Adrenal gland (tissue), 12 donors: ENCODE measurements around the gene SIN3A. TPM values are rescaled to one million over a fixed set of nuclear protein-coding genes. Genes with fewer than 3 reads are reported as not detected.

Experiments
- DNase-seq, 7 donors: peaks; one replicate each; pipeline ENCODE4 v3.0.0-alpha.2; 2019 to 2020
- H3K27ac ChIP-seq, 5 donors: fragments of 200-600 bp; sonication (generic) in 4 of 5; 1 replicate in 3 of 5; 2 replicates in 2 of 5; pipeline versions ENCODE4 v1.5.1 to v1.8.0; 2016 to 2020; ENCODE audit warnings: mild to moderate bottlenecking in 1 of 5
- H3K27me3 ChIP-seq: fragments of 200-600 bp; 2 replicates; pipeline ENCODE4 v1.8.0; 2021
- H3K36me3 ChIP-seq, 2 donors: fragments of 200-600 bp; replicated peaks in 1 of 2; 1 replicate in 1 of 2; 2 replicates in 1 of 2; pipeline versions ENCODE4 v1.5.1 to v1.8.0; 2018 to 2022
- H3K4me1 ChIP-seq, 2 donors: fragments of 200-600 bp; replicated peaks in 1 of 2; 1 replicate in 1 of 2; 2 replicates in 1 of 2; pipeline versions ENCODE4 v1.5.1 to v1.8.0; 2018 to 2021
- H3K4me3 ChIP-seq, 4 donors: fragments of 200-600 bp; sonication (generic) in 3 of 4; one replicate each; pipeline ENCODE4 v1.5.1; 2016 to 2018
- H3K9me3 ChIP-seq, 3 donors: fragments of 200-600 bp; sonication (generic) in 1 of 3; replicated peaks in 1 of 3; 1 replicate in 2 of 3; 2 replicates in 1 of 3; pipeline versions ENCODE4 v1.5.1 to v1.8.0; 2016 to 2021
- CTCF ChIP-seq, 6 experiments: fragments of 450-650 bp in 4 of 6; fragments of 200-600 bp in 2 of 6; sonication (generic) in 1 of 6; IDR thresholded peaks; 1 replicate in 5 of 6; 2 replicates in 1 of 6; pipeline versions ENCODE4 v1.5.1 to v1.8.0; 2016 to 2021; ENCODE audit warnings: antibody characterized with exemption in 6 of 6, mild to moderate bottlenecking in 2 of 6, moderate library complexity in 1 of 6
- POLR2A ChIP-seq, 2 donors: fragments of 450-650 bp; IDR thresholded peaks; one replicate each; pipeline ENCODE4 v1.6.1; 2017; ENCODE audit warnings: antibody characterized with exemption in 2 of 2, mild to moderate bottlenecking in 2 of 2, moderate library complexity in 1 of 2
- WGBS, 4 donors: extraction: QIAGEN DNeasy Blood & Tissue Kit in 2 of 4; methylation state at CpG; one replicate each; pipeline versions ENCODE4 v1.1.5 to v1.1.7; 2013 to 2017; 5-methylcytosine and 5-hydroxymethylcytosine counted together
- intact Hi-C, 2 donors: fragments of 100-400 bp; cut with DNase I; formaldehyde crosslinking; loops; one replicate each; pipeline versions ENCODE4 v1.14.1 to v1.15.0; 2022 to 2023
- polyA plus RNA-seq, 3 donors: library from polyadenylated mRNA; stranded (reverse); fragments of 200-250 nt in 2 of 3; fragments of 350-450 nt in 1 of 3; fragmentation: Illumina TruSeq in 1 of 3; extraction: RNeasy Lipid Tissue Mini Kit (QIAGEN cat#74804) in 1 of 3; gene quantifications; one replicate each; pipeline ENCODE4 v1.2.3, GENCODE V29; 2013 to 2014
- total RNA-seq, 9 donors: library from RNA; depleted of rRNA in 4 of 9; stranded (reverse); fragments of >200 nt in 4 of 9; fragments of 120-200 nt in 1 of 9; fragmentation: NEBNext Ultra II Directional in 1 of 9; extraction: Animal tissue kit (Norgen Biotek cat#: 25700) in 1 of 9; gene quantifications; one replicate each; pipeline versions ENCODE4 v1.1.0 to v1.2.4, GENCODE V29; 2013 to 2023
- donor health status: healthy with polysubstance abuse.
- donor health status: Bipolar disorder and iron deficiency.
- donor health status: DM: yes; HTN: yes; CAD: no.
- donor health status: DM: no; HTN: no; CAD: no.
- donor health status: DM: no; HTN: no; CAD: no.
- donor health status: DM: yes; HTN: yes; CAD: no.

SIN3A gene
- total and polyA plus RNA-seq, 12 donors: 11.1 to 72.7 (median 32.0) TPM

- WGBS, 4 donors: 85 to 95% (median 94%) methylated on average over 4 of the region's 4 CpGs
- no peaks in the 10 kb centered on the region for H3K9me3 ChIP-seq
Observed at GRCh38 chr15:75460646-75461045, 9.2 kb upstream of the SIN3A start.

GRCh38 chr15:75459581-75459980 lies 8.1 kb upstream of the SIN3A start:
- 57 to 75% (median 70%) methylated on average over 1 of the region's 1 CpG for WGBS, 4 donors
- Histone ChIP-seq H3K4me3 (no peak overlapping the region), H3K4me1 (peaks cover 5 to 6% of the 10 kb centered on the region in 2 donors), H3K27ac (no peak overlapping the region), H3K9me3 (no peaks in the 10 kb centered on the region), H3K27me3 (no peaks in the 10 kb centered on the region), H3K36me3 (no peaks in the 10 kb centered on the region)
- TF ChIP-seq CTCF (IDR thresholded peaks at IDR 0.05) (no peak), POLR2A (IDR thresholded peaks at IDR 0.05) (no peak)
- DNase-seq: no peak
- intact Hi-C loops: loop anchor here in 1 of 2 donors (10.0 kb wide), 1 partner anchor 55 kb away; no protein-coding TSS in a partner anchor

More at GRCh38 chr15:75460646-75461045, 9.2 kb upstream of the SIN3A start:
- H3K4me1 ChIP-seq: peaks cover 5 to 6% of the 10 kb centered on the region in 2 donors
- H3K27ac ChIP-seq: no peak overlapping the region
- no peak for DNase-seq
- no peaks in the 10 kb centered on the region for H3K27me3 ChIP-seq
- TF ChIP-seq POLR2A (IDR thresholded peaks at IDR 0.05): no peak
- no peak for TF ChIP-seq CTCF (IDR thresholded peaks at IDR 0.05)
- H3K36me3 ChIP-seq: no peaks in the 10 kb centered on the region
- no peak overlapping the region for H3K4me3 ChIP-seq
- intact Hi-C loops: no loop called here

- WGBS, 4 donors: 52 to 63% (median 58%) methylated on average over 6 of the region's 6 CpGs
- no peaks in the 10 kb centered on the region for H3K36me3 ChIP-seq
- no peak for DNase-seq
- intact Hi-C loops: loop anchor here in 1 of 2 donors (10.0 kb wide), 1 partner anchor 58 kb away; no protein-coding TSS in a partner anchor
- peaks cover 15 to 18% of the 10 kb centered on the region in 2 donors for H3K4me1 ChIP-seq
- no peaks in the 10 kb centered on the region for H3K27me3 ChIP-seq
- peak overlapping the region in 1 of 4 donors; percentile 65 for H3K4me3 ChIP-seq
- peak overlapping the region in 1 of 5 donors; percentile 90 for H3K27ac ChIP-seq
- no peaks in the 10 kb centered on the region for H3K9me3 ChIP-seq
- no peak for TF ChIP-seq POLR2A (IDR thresholded peaks at IDR 0.05)
- no peak for TF ChIP-seq CTCF (IDR thresholded peaks at IDR 0.05)
Observed at GRCh38 chr15:75456710-75457109, 5.2 kb upstream of the SIN3A start.

- Histone ChIP-seq H3K27me3 (no peaks in the 10 kb centered on the region), H3K36me3 (no peaks in the 10 kb centered on the region), H3K9me3 (no peaks in the 10 kb centered on the region), H3K4me1 (peaks cover 15 to 18% of the 10 kb centered on the region in 2 donors), H3K27ac (peak overlapping the region; percentile 90 to 98 (median 91)), H3K4me3 (peak overlapping the region; percentile 65 to 92 (median 85))
- 2 to 4% (median 3%) methylated on average over 11 to 24 of the region's 24 CpGs for WGBS, 4 donors
- TF ChIP-seq POLR2A (IDR thresholded peaks at IDR 0.05): peak; percentile 21 to 57
- no peak for TF ChIP-seq CTCF (IDR thresholded peaks at IDR 0.05)
- intact Hi-C loops: loop anchor here in 1 of 2 donors (10.0 kb wide), 1 partner anchor 59 kb away; no protein-coding TSS in a partner anchor
- DNase-seq: peak in 4 of 7 donors; percentile 53 to 65 (median 63)
Observed at GRCh38 chr15:75455982-75456531, 4.6 kb upstream of the SIN3A start.
